Ovary (tissue), 9 donors: ENCODE measurements around the gene SLC4A5. TPM values are rescaled to one million over a fixed set of nuclear protein-coding genes. Genes with fewer than 3 reads are reported as not detected.

Source experiments
- DNase-seq, 5 donors: peaks; one replicate each; pipeline ENCODE4 v3.0.0-alpha.2; 2019 to 2020
- H3K27ac ChIP-seq, 2 donors: fragments of 200-600 bp; one replicate each; pipeline versions ENCODE4 v1.5.1 to v1.8.0; 2019 to 2022
- H3K27me3 ChIP-seq: fragments of 200-600 bp; one replicate; pipeline ENCODE4 v1.8.0; 2022
- H3K36me3 ChIP-seq: fragments of 200-600 bp; sonication (generic); one replicate; pipeline ENCODE4 v1.5.1; 2019
- H3K4me1 ChIP-seq: one replicate; pipeline ENCODE4 v1.8.1; 2013; ENCODE audit warnings: mild to moderate bottlenecking, moderate library complexity; ENCODE audit not compliant: insufficient read depth
- H3K4me3 ChIP-seq: fragments of 200-600 bp; sonication (generic); one replicate; pipeline ENCODE4 v1.5.1; 2017
- H3K9me3 ChIP-seq, 2 donors: fragments of 200-600 bp in 1 of 2; sonication (generic) in 1 of 2; one replicate each; pipeline versions ENCODE4 v1.5.1 to v1.8.1; 2013 to 2019; ENCODE audit warnings: mild to moderate bottlenecking in 1 of 2, moderate library complexity in 1 of 2
- CTCF ChIP-seq, 3 donors: fragments of 450-650 bp in 2 of 3; fragments of 200-600 bp in 1 of 3; IDR thresholded peaks; one replicate each; pipeline versions ENCODE4 v1.5.1 to v1.8.0; 2016 to 2022; ENCODE audit warnings: antibody characterized with exemption in 3 of 3, mild to moderate bottlenecking in 1 of 3
- EP300 ChIP-seq: sonication (generic); formaldehyde crosslinking; IDR thresholded peaks from one replicate; pipeline ENCODE4 v1.6.1; 2017; ENCODE audit warnings: antibody characterized with exemption
- POLR2A ChIP-seq: fragments of 450-650 bp; IDR thresholded peaks from one replicate; pipeline ENCODE4 v1.6.1; 2017; ENCODE audit warnings: antibody characterized with exemption, mild to moderate bottlenecking, moderate library complexity
- WGBS, 3 donors: extraction: QIAGEN DNeasy Blood & Tissue Kit in 1 of 3; methylation state at CpG; one replicate each; pipeline versions ENCODE4 v1.1.5 to v1.1.7; 2013 to 2017; 5-methylcytosine and 5-hydroxymethylcytosine counted together
- intact Hi-C, 4 donors: fragments of 100-400 bp; cut with DNase I; formaldehyde crosslinking; loops; one replicate each; pipeline versions ENCODE4 v1.11.0 to v1.15.1; 2022 to 2023
- polyA plus RNA-seq, 2 donors: library from polyadenylated mRNA; stranded (reverse); fragments of 200-250 nt in 1 of 2; fragments of 350-450 nt in 1 of 2; fragmentation: Illumina TruSeq in 1 of 2; extraction: RNeasy Lipid Tissue Mini Kit (QIAGEN cat#74804) in 1 of 2; gene quantifications; one replicate each; pipeline ENCODE4 v1.2.3, GENCODE V29; 2013 to 2014
- small RNA-seq: library from RNA; depleted of rRNA; stranded (forward); fragments of <200 nt; gene quantifications from one replicate; pipeline ENCODE3, GENCODE V24; 2016
- total RNA-seq, 7 donors: library from RNA; depleted of rRNA in 2 of 7; stranded (reverse); fragments of >200 nt in 2 of 7; fragmentation: NEBNext Ultra II Directional in 3 of 7; extraction: Animal tissue kit (Norgen Biotek cat#: 25700) in 3 of 7; gene quantifications; one replicate each; pipeline versions ENCODE4 v1.1.0 to v1.2.4, GENCODE V29; 2016 to 2023
- donor health status: DM: no; HTN: no; CAD: no; lungs with moderate emphysema.
- donor health status: DM: no; HTN: no; CAD: no.
- donor health status: Bipolar disorder and iron deficiency.
- donor health status: DM: yes; HTN: yes; CAD: no.
- donor health status: DM: no; HTN: no; CAD: no.
- donor health status: DM: yes; HTN: yes; CAD: no.

Gene SLC4A5
- total and polyA plus RNA-seq, 9 donors, result 1.1 to 6.3 (median 2.4) TPM

- intact Hi-C loops, result no loop called here
- H3K4me1 ChIP-seq, result peaks cover 11% of the 10 kb centered on the region
- TF ChIP-seq EP300 (no peak), CTCF (IDR thresholded peaks at IDR 0.05) (peak in 1 of 3 donors; percentile 27), POLR2A (peak; percentile 81)
- H3K9me3 ChIP-seq, result no peaks in the 10 kb centered on the region
- H3K36me3 ChIP-seq, result no peaks in the 10 kb centered on the region
- DNase-seq, result peak; percentile 97 to 98 (median 97)
- H3K27ac ChIP-seq, result peak within 1 kb of the TSS; percentile 42 to 91
- WGBS, 3 donors, result 0% methylated on average over 71 to 84 of the region's 84 CpGs
- H3K4me3 ChIP-seq, result peak within 1 kb of the TSS; percentile 96
- H3K27me3 ChIP-seq, result no peaks in the 10 kb centered on the region
Measured at GRCh38 chr2:74178211-74179062, 164.8 kb downstream of the SLC4A5 start, which contains the start of gene MOB1A. Gene MOB1A (minus strand): TSS chr2:74178879. CDS start chr2:74178674, 205 bp downstream.

- TF ChIP-seq CTCF (IDR thresholded peaks at IDR 0.05), result no peak
- no peak for TF ChIP-seq POLR2A
- TF ChIP-seq EP300, result no peak
- H3K4me3 ChIP-seq, result peak overlapping the region; percentile 96
- H3K27me3 ChIP-seq, result no peaks in the 10 kb centered on the region
- H3K36me3 ChIP-seq, result no peaks in the 10 kb centered on the region
- intact Hi-C loops, result no loop called here
- peaks cover 11% of the 10 kb centered on the region for H3K4me1 ChIP-seq
- H3K27ac ChIP-seq, result peak overlapping the region in 1 of 2 donors; percentile 91
- no peak for DNase-seq
- H3K9me3 ChIP-seq, result no peaks in the 10 kb centered on the region
Measured at GRCh38 chr2:74177696-74178095, 165.5 kb downstream of the SLC4A5 start.

- TF ChIP-seq POLR2A, result no peak
- no peak for TF ChIP-seq CTCF (IDR thresholded peaks at IDR 0.05)
- TF ChIP-seq EP300, result no peak
- DNase-seq, result no peak
- no peaks in the 10 kb centered on the region for H3K27me3 ChIP-seq
Measured at GRCh38 chr2:74174909-74175308, 168.3 kb downstream of the SLC4A5 start.

GRCh38 chr2:74168739-74169138 is 174.5 kb downstream of the SLC4A5 start:
- Histone ChIP-seq H3K4me3 (no peak overlapping the region), H3K27ac (no peak overlapping the region), H3K4me1 (no peaks in the 10 kb centered on the region), H3K9me3 (no peaks in the 10 kb centered on the region), H3K36me3 (no peaks in the 10 kb centered on the region), H3K27me3 (no peaks in the 10 kb centered on the region)
- 39 to 47% (median 45%) methylated on average over 2 of the region's 2 CpGs for WGBS, 3 donors
- TF ChIP-seq EP300 (no peak), CTCF (IDR thresholded peaks at IDR 0.05) (no peak), POLR2A (no peak)
- intact Hi-C loops, result no loop called here
- DNase-seq, result no peak

More at GRCh38 chr2:74174909-74175308, 168.3 kb downstream of the SLC4A5 start:
- peaks cover 11% of the 10 kb centered on the region for H3K4me1 ChIP-seq
- WGBS, 3 donors, result 86 to 96% (median 95%) methylated on average over 1 of the region's 1 CpG
- no peaks in the 10 kb centered on the region for H3K36me3 ChIP-seq
- no peak overlapping the region for H3K4me3 ChIP-seq
- no peak overlapping the region for H3K27ac ChIP-seq
- no peaks in the 10 kb centered on the region for H3K9me3 ChIP-seq
- intact Hi-C loops, result no loop called here

Small RNA genes lying within 50 kb of the gene (small RNA-seq; reads per million reads assigned to genes)
- not detected for gene RNU6-542P
- gene TAF13P2, result not detected

Other genes starting within 250 kb of the SLC4A5 start
- 10 to 100 TPM in 6 of 7 donors, 1 to 10 TPM in 1; 8.2 to 30.1 (median 15.3) TPM for gene BOLA3, start 195.5 kb downstream of the SLC4A5 start, total RNA-seq
- 10 to 100 TPM; 20.9 to 34.4 TPM for gene BOLA3, start 195.5 kb downstream of the SLC4A5 start, polyA plus RNA-seq
- gene MOB1A, start 164.5 kb downstream of the SLC4A5 start, total RNA-seq, result 100 to 1,000 TPM in 3 of 7 donors, 10 to 100 TPM in 4; 63.9 to 122 (median 94.5) TPM
- 10 to 100 TPM; 31.6 to 53.6 TPM for gene MOB1A, start 164.5 kb downstream of the SLC4A5 start, polyA plus RNA-seq
- gene MTHFD2, start 144.8 kb downstream of the SLC4A5 start, total RNA-seq, result 100 to 1,000 TPM in 1 of 7 donors, 10 to 100 TPM in 5, 1 to 10 TPM in 1; 6.5 to 229 (median 20.4) TPM
- 10 to 100 TPM; 23.4 to 60.4 TPM for gene MTHFD2, start 144.8 kb downstream of the SLC4A5 start, polyA plus RNA-seq
- 100 to 1,000 TPM in 5 of 7 donors, 10 to 100 TPM in 2; 58.5 to 127 (median 111) TPM for gene DCTN1, start 36.9 kb upstream of the SLC4A5 start, total RNA-seq
- 100 to 1,000 TPM in 1 of 2 donors, 10 to 100 TPM in 1; 59.5 to 108 TPM for gene DCTN1, start 36.9 kb upstream of the SLC4A5 start, polyA plus RNA-seq
- 1 to 10 TPM; 1.3 to 9.9 (median 4.5) TPM for gene C2orf81, start 78.2 kb upstream of the SLC4A5 start, total RNA-seq
- 1 to 10 TPM in 1 of 2 donors, under 1 TPM in 1; 0.85 to 5.1 TPM for gene C2orf81, start 78.2 kb upstream of the SLC4A5 start, polyA plus RNA-seq
- gene WDR54, start 78.3 kb upstream of the SLC4A5 start, total RNA-seq, result 10 to 100 TPM in 6 of 7 donors, 1 to 10 TPM in 1; 8.8 to 41.6 (median 16.2) TPM
- 10 to 100 TPM in 1 of 2 donors, 1 to 10 TPM in 1; 8.6 to 22.4 TPM for gene WDR54, start 78.3 kb upstream of the SLC4A5 start, polyA plus RNA-seq
- 10 to 100 TPM in 5 of 7 donors, 1 to 10 TPM in 2; 1.6 to 30.9 (median 12.2) TPM for gene RTKN, start 98.5 kb upstream of the SLC4A5 start, total RNA-seq
- 1 to 10 TPM; 8.6 TPM for gene RTKN, start 98.5 kb upstream of the SLC4A5 start, polyA plus RNA-seq
- gene INO80B, start 111.7 kb upstream of the SLC4A5 start, total RNA-seq, result 10 to 100 TPM in 6 of 7 donors, 1 to 10 TPM in 1; 9.4 to 60.9 (median 49.6) TPM
- gene INO80B, start 111.7 kb upstream of the SLC4A5 start, polyA plus RNA-seq, result 10 to 100 TPM; 45.1 to 48.6 TPM
- gene WBP1, start 115.0 kb upstream of the SLC4A5 start, total RNA-seq, result 10 to 100 TPM; 61.9 to 93.8 (median 73.3) TPM
- 100 to 1,000 TPM in 1 of 2 donors, 10 to 100 TPM in 1; 52.4 to 114 TPM for gene WBP1, start 115.0 kb upstream of the SLC4A5 start, polyA plus RNA-seq
- gene MOGS, start 122.0 kb upstream of the SLC4A5 start, total RNA-seq, result 10 to 100 TPM; 26.3 to 38.6 (median 36.0) TPM
- 10 to 100 TPM; 20.4 to 24.6 TPM for gene MOGS, start 122.0 kb upstream of the SLC4A5 start, polyA plus RNA-seq
- 100 to 1,000 TPM in 1 of 7 donors, 10 to 100 TPM in 6; 21.9 to 105 (median 85.1) TPM for gene MRPL53, start 129.3 kb upstream of the SLC4A5 start, total RNA-seq
- gene MRPL53, start 129.3 kb upstream of the SLC4A5 start, polyA plus RNA-seq, result 10 to 100 TPM; 13.1 to 60.1 TPM
- gene CCDC142, start 139.6 kb upstream of the SLC4A5 start, total RNA-seq, result 10 to 100 TPM; 13.1 to 31.1 (median 23.4) TPM
- 1 to 10 TPM; 3.7 to 8.7 TPM for gene CCDC142, start 139.6 kb upstream of the SLC4A5 start, polyA plus RNA-seq
- 10 to 100 TPM; 15.1 to 21.7 (median 15.7) TPM for gene TTC31, start 139.7 kb upstream of the SLC4A5 start, total RNA-seq
- 10 to 100 TPM; 12.9 to 18.0 TPM for gene TTC31, start 139.7 kb upstream of the SLC4A5 start, polyA plus RNA-seq
- gene LBX2, start 156.2 kb upstream of the SLC4A5 start, total RNA-seq, result 1 to 10 TPM in 1 of 7 donors, under 1 TPM in 3, not detected in 3; 0.15 to 1.2 (median 0.28) TPM
- gene LBX2, start 156.2 kb upstream of the SLC4A5 start, polyA plus RNA-seq, result under 1 TPM in 1 of 2 donors, not detected in 1; 0.15 TPM
- gene PCGF1, start 164.3 kb upstream of the SLC4A5 start, total RNA-seq, result 10 to 100 TPM in 5 of 7 donors, 1 to 10 TPM in 2; 9.3 to 24.3 (median 12.2) TPM
- 10 to 100 TPM; 14.9 to 23.4 TPM for gene PCGF1, start 164.3 kb upstream of the SLC4A5 start, polyA plus RNA-seq
- gene TLX2, start 171.0 kb upstream of the SLC4A5 start, total RNA-seq, result not detected
- not detected for gene TLX2, start 171.0 kb upstream of the SLC4A5 start, polyA plus RNA-seq
- 1 to 10 TPM in 1 of 7 donors, under 1 TPM in 2, not detected in 4; 0.20 to 1.1 (median 0.24) TPM for gene DQX1, start 182.8 kb upstream of the SLC4A5 start, total RNA-seq
- under 1 TPM in 1 of 2 donors, not detected in 1; 0.06 TPM for gene DQX1, start 182.8 kb upstream of the SLC4A5 start, polyA plus RNA-seq
- 100 to 1,000 TPM in 1 of 7 donors, 10 to 100 TPM in 6; 57.1 to 101 (median 70.4) TPM for gene AUP1, start 186.3 kb upstream of the SLC4A5 start, total RNA-seq
- gene AUP1, start 186.3 kb upstream of the SLC4A5 start, polyA plus RNA-seq, result 10 to 100 TPM; 65.8 to 87.1 TPM
- gene HTRA2, start 186.5 kb upstream of the SLC4A5 start, total RNA-seq, result 10 to 100 TPM; 28.7 to 47.6 (median 36.4) TPM
- 10 to 100 TPM; 37.5 to 38.9 TPM for gene HTRA2, start 186.5 kb upstream of the SLC4A5 start, polyA plus RNA-seq
- gene LOXL3, start 210.5 kb upstream of the SLC4A5 start, total RNA-seq, result 1 to 10 TPM; 2.3 to 5.9 (median 4.4) TPM
- 1 to 10 TPM; 3.7 to 8.5 TPM for gene LOXL3, start 210.5 kb upstream of the SLC4A5 start, polyA plus RNA-seq
- gene DOK1, start 211.3 kb upstream of the SLC4A5 start, total RNA-seq, result 10 to 100 TPM in 6 of 7 donors, 1 to 10 TPM in 1; 9.4 to 16.0 (median 13.6) TPM
- 10 to 100 TPM in 1 of 2 donors, 1 to 10 TPM in 1; 6.5 to 11.8 TPM for gene DOK1, start 211.3 kb upstream of the SLC4A5 start, polyA plus RNA-seq